Lung (tissue), 12 donors: ENCODE measurements around the gene LLCFC1. TPM values are rescaled to one million over a fixed set of nuclear protein-coding genes. Genes with fewer than 3 reads are reported as not detected.

ENCODE experiments used
- ATAC-seq: fragments of 200-7000 bp; cut with Tn5 transposase; one replicate; pipeline ENCODE4 v1.9.1; 2020; ENCODE audit warnings: moderate number of reproducible peaks; ENCODE audit not compliant: insufficient read depth, low FRiP score
- DNase-seq, 3 donors: peaks; one replicate each; pipeline ENCODE4 v3.0.0-alpha.2; 2013 to 2017
- H3K27ac ChIP-seq, 2 donors: one replicate each; pipeline ENCODE4 v1.5.1; 2013; ENCODE audit warnings: mild to moderate bottlenecking in 2 of 2, moderate library complexity in 2 of 2, control low read depth in 1 of 2, inconsistent platforms in 1 of 2, low read depth in 1 of 2, low read length in 1 of 2
- H3K27me3 ChIP-seq, 3 donors: one replicate each; pipeline ENCODE4 v1.5.1; 2013; ENCODE audit warnings: low read length in 2 of 3; ENCODE audit not compliant: control insufficient read depth in 3 of 3, insufficient read depth in 3 of 3
- H3K36me3 ChIP-seq, 4 donors: one replicate each; pipeline ENCODE4 v1.5.1; 2013; ENCODE audit warnings: low read length in 4 of 4, mild to moderate bottlenecking in 1 of 4, moderate library complexity in 1 of 4; ENCODE audit not compliant: control insufficient read depth in 4 of 4, insufficient read depth in 4 of 4
- H3K4me1 ChIP-seq, 5 donors: one replicate each; pipeline ENCODE4 v1.5.1; 2013; ENCODE audit warnings: low read length in 5 of 5, mild to moderate bottlenecking in 2 of 5, moderate library complexity in 1 of 5; ENCODE audit not compliant: control insufficient read depth in 5 of 5, insufficient read depth in 5 of 5
- H3K4me3 ChIP-seq: one replicate; pipeline ENCODE4 v1.5.1; 2013; ENCODE audit warnings: mild to moderate bottlenecking, control low read depth, moderate library complexity
- H3K9ac ChIP-seq, 2 donors: one replicate each; pipeline ENCODE4 v1.5.1; 2013; ENCODE audit warnings: low read length in 2 of 2, control low read depth in 1 of 2; ENCODE audit not compliant: insufficient read depth in 1 of 2
- H3K9me3 ChIP-seq, 4 donors: one replicate each; pipeline ENCODE4 v1.5.1; 2013; ENCODE audit warnings: low read length in 3 of 4, mild to moderate bottlenecking in 1 of 4, moderate library complexity in 1 of 4; ENCODE audit not compliant: control insufficient read depth in 4 of 4, insufficient read depth in 3 of 4
- WGBS, 2 donors: extraction: QIAGEN DNeasy Blood & Tissue Kit; methylation state at CpG; one replicate each; pipeline ENCODE4 v1.1.7; 2013; 5-methylcytosine and 5-hydroxymethylcytosine counted together
- polyA plus RNA-seq, 2 donors: library from polyadenylated mRNA; stranded (reverse); fragments of 200-250 nt; gene quantifications; one replicate each; pipeline ENCODE4 v1.2.1, GENCODE V29; 2013
- total RNA-seq, 2 donors: library from RNA; depleted of rRNA in 1 of 2; stranded (reverse); fragments of >200 nt in 1 of 2; gene quantifications; one replicate each; pipeline ENCODE4 v1.2.1, GENCODE V29; 2014 to 2021
- TF ChIP-seq, protein P1 (sequence below): IDR thresholded peaks from 2 replicates; pipeline ENCODE4 v1.5.1; 2012; ENCODE audit warnings: mild to moderate bottlenecking; ENCODE audit errors: control extremely low read depth, extremely low read depth
- donor health status: control.
- donor health status: control.
- donor health status: Bipolar disorder and iron deficiency.
- donor health status: healthy.
- donor health status: DM: yes; HTN: yes; CAD: no.

LLCFC1 gene
- total and polyA plus RNA-seq, 4 donors = 0.22 to 0.70 TPM; not detected in 2

DNA sequence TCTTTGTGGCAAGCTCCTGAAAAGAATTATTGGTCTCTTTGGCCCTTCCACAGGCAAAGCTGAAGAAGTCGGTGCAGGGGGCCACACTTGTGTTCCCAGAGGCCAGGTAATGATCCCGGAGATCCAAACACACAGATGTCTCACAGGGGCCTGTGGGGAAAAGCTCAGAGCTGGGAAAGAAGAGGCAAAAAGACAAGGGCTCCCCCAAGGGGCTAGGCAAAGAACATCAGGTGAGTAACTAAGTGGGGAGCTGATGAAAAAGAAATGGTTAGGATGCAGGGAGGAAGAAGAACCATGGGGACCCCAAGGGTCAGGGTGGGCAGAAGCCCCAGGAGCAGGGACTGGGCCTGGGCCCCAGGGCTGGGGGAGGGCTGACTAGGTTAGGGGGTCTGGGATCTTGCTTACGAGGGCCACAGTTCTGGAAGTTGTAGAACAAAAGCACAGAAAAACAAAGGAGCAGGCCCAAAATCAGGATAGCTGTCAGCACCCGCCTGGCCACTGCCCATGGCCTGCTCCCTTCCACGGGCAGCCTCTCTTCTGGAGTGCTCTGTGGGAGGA lies 21.8 kb downstream of the LLCFC1 start:
- H3K9me3 ChIP-seq = peaks cover 0 to 2% (median 0%) of the 10 kb centered on the region in 4 donors
- ATAC-seq (no peak), DNase-seq (no peak)
- H3K4me1 ChIP-seq = peaks cover 0 to 7% (median 0%) of the 10 kb centered on the region in 5 donors
- no peak overlapping the region for H3K27ac ChIP-seq
- no peak overlapping the region for H3K4me3 ChIP-seq
- no peaks in the 10 kb centered on the region for H3K27me3 ChIP-seq
- H3K36me3 ChIP-seq = no peaks in the 10 kb centered on the region
- no peak overlapping the region for H3K9ac ChIP-seq
- WGBS, 2 donors = 88 to 96% methylated on average over 5 of the region's 5 CpGs
- TF ChIP-seq, protein P1, sequence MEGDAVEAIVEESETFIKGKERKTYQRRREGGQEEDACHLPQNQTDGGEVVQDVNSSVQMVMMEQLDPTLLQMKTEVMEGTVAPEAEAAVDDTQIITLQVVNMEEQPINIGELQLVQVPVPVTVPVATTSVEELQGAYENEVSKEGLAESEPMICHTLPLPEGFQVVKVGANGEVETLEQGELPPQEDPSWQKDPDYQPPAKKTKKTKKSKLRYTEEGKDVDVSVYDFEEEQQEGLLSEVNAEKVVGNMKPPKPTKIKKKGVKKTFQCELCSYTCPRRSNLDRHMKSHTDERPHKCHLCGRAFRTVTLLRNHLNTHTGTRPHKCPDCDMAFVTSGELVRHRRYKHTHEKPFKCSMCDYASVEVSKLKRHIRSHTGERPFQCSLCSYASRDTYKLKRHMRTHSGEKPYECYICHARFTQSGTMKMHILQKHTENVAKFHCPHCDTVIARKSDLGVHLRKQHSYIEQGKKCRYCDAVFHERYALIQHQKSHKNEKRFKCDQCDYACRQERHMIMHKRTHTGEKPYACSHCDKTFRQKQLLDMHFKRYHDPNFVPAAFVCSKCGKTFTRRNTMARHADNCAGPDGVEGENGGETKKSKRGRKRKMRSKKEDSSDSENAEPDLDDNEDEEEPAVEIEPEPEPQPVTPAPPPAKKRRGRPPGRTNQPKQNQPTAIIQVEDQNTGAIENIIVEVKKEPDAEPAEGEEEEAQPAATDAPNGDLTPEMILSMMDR = no peak

DNA sequence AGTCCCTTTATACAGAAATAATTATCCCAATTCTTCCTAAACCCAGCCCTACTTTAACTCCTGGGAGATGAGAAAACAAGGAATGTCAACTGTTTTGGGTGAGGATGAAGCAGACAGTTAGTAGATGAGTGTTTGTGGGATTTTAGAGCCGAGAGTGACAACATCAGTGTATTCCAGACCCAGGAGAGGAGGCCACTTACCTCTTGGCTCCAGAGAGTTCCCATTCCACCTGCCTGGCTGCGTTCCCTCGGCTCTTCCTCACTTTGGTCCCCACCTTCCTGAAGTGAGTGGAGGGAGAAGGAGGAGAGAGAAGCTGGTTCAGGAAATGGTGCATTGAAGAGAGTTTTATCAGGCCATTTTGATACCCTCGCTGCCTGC lies 22.3 kb downstream of the LLCFC1 start:
- no peak for DNase-seq
- no peaks in the 10 kb centered on the region for H3K36me3 ChIP-seq
- 83 to 87% methylated on average over 4 of the region's 4 CpGs for WGBS, 2 donors
- H3K9me3 ChIP-seq = peaks cover 0 to 2% (median 0%) of the 10 kb centered on the region in 4 donors
- TF ChIP-seq, protein P1 = no peak
- H3K4me1 ChIP-seq = peaks cover 0 to 7% (median 0%) of the 10 kb centered on the region in 5 donors
- no peaks in the 10 kb centered on the region for H3K27me3 ChIP-seq
- H3K4me3 ChIP-seq = no peak overlapping the region
- ATAC-seq = no peak
- no peak overlapping the region for H3K27ac ChIP-seq
- no peak overlapping the region for H3K9ac ChIP-seq

DNA sequence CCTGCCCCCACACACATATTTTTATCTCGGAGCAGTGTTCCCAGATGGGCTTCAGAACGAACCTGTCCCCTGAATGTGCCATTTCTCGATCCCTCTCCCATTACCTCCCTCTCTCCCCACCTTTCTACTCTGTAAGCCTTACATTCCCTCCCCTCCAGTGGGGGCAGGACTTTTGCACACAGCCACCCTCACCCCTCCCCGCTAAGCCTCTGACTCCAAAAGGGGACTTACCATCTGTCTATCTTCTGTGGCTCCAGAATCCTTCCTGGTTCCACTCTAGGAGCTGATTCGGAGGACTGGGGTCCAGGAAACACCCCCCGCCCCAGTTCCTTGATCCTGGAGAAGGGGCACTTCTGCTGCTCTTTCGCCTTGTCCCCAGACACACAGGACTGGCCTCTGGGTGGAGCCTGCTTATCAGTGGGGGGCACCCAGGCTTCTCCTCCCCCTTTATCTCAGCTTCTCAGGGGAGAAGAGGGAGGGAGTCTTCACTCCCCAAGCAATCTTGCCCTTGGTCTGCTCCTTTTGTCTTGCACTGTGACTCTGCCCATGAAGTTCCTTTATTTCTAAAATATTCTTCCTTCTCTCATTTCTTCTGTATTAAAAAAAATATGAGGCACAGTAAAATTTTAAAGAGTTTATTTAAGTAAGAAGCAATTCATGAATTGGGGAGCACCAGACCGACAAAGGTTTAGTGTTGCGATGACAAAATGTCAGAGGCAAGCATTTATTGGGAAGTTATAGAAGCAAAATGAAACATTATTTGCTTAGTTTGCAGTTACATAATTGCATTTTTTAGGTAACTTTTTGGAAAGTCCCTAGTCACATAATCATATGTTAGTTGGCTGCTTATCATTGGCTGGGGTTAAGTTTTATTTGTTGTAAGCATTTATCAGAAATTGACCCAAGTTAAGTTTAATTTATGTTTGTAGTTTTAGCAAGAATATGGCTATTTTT lies 23.0 kb downstream of the LLCFC1 start, which contains the start of gene KEL:
KEL (minus strand) TSS at position 391 of the 954 bp plus-strand sequence; CDS start at position 234, 157 bp downstream.
- peak in 1 of 3 donors; percentile 4 for DNase-seq
- Histone ChIP-seq H3K4me1 (peaks cover 0 to 7% (median 0%) of the 10 kb centered on the region in 5 donors), H3K9ac (no peak within 1 kb of the TSS), H3K4me3 (no peak within 1 kb of the TSS), H3K9me3 (peaks cover 0 to 2% (median 0%) of the 10 kb centered on the region in 4 donors), H3K27me3 (no peaks in the 10 kb centered on the region), H3K27ac (no peak within 1 kb of the TSS), H3K36me3 (no peaks in the 10 kb centered on the region)
- no peak for ATAC-seq
- TF ChIP-seq, protein P1 = no peak
- 77 to 83% methylated on average over 9 of the region's 9 CpGs for whole genome bisulfite sequencing, 2 donors
